Measurements from ENCODE around the gene LRRK1. TPM values are rescaled to one million over a fixed set of nuclear protein-coding genes. Genes with fewer than 3 reads are reported as not detected.

The LRRK1 gene
- total RNA-seq, 1 donor from 2014 or later = 12.1 TPM

DNA sequence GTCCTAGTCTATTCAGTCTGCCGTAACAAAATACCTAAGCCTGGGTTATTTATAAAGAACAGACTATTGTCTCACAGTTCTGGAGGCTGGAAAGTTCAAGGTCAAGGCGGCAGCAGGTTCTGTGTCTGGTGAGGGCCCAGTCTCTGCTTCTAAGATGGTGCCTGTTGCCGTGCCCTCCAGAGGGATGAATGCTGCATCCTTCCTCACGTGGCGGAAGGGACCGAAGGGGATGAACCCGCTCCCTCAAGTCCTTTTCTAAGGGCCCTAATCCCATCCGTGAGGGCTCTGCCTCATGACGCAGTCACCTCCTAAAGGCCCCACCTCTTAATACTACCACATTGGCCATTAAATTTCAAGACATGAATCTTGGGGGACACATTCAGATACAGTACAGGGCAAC is 199.0 kb downstream of the LRRK1 start:
- DNase-seq = no peak

DNA sequence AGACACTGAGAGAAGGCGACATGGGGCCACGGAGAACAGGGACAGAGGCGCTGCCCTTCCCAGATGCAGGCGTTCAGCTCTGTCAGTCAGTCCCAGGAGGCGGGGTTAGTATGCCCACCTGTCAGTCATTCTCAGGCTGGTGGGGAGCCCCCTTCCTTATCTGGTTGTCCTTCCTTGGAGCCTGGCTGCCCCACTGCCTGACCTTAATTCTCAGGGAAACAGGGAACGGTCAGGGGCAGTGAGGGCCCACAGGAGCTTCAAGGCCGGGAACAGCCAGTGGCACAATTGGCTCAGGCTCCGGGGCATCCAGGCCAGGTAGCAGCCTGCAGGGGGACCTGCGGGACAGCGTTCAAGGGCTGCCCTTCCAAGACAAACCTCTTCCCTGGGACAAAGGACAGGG is 199.5 kb downstream of the LRRK1 start:
- DNase-seq = no peak

DNA sequence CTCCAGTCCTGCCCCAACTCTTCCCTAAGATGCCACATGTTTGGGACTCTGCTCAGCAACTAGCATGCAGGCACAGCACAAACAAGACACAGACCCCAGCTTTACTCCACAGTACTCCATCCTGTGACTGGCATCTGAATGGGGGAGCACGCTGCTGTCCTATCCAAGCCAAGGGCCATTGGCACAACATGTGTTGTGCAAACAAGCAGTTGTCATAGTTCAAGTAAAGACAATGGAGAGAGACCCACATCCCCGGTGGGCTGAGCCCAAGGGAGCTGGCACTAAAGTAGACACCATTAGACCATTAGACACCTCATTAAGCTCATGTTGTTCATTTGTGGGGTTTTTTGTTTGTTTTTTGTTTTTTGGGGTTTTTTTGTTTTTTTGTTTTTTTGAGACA is 200.0 kb downstream of the LRRK1 start:
- no peak for DNase-seq

Other genes with a start within 250 kb of the LRRK1 start
- gene ALDH1A3, start 39.5 kb upstream of the LRRK1 start, total RNA-seq = 26.4 and 51.2 TPM in 2 replicates

All from dermis blood vessel endothelial cell (primary cell).